ACC112 (cell line): ENCODE measurements around the gene OR6C3.

ENCODE experiments used
- H2AFZ ChIP-seq: fragments of 200-600 bp; sonication (generic); one replicate; pipeline ENCODE4 v1.6.0; 2017; ENCODE audit warnings: antibody characterized with exemption, low read length; ENCODE audit not compliant: unreplicated experiment
- H3K27ac ChIP-seq: fragments of 200-600 bp; sonication (generic); 2 replicates; pipeline ENCODE4 v1.5.1; 2014; ENCODE audit warnings: low read depth, mild to moderate bottlenecking, antibody characterized with exemption, low read length, moderate library complexity
- H3K27me3 ChIP-seq: fragments of 200-600 bp; sonication (generic); 2 replicates; pipeline ENCODE4 v1.6.1; 2014; ENCODE audit warnings: mild to moderate bottlenecking, antibody characterized with exemption, low read length, moderate library complexity, mixed read lengths; ENCODE audit not compliant: insufficient read depth
- H3K36me3 ChIP-seq: fragments of 200-600 bp; sonication (generic); 2 replicates; pipeline ENCODE4 v1.6.1; 2016; ENCODE audit warnings: mild to moderate bottlenecking, antibody characterized with exemption, low read length, moderate library complexity, mixed read lengths; ENCODE audit not compliant: insufficient read depth
- H3K4me1 ChIP-seq: fragments of 200-600 bp; sonication (generic); one replicate; pipeline ENCODE4 v1.6.1; 2016; ENCODE audit warnings: low read length, mixed read lengths; ENCODE audit not compliant: insufficient read depth, unreplicated experiment, control insufficient read depth
- H3K4me3 ChIP-seq: fragments of 200-600 bp; sonication (generic); 2 replicates; pipeline ENCODE4 v1.5.1; 2014; ENCODE audit warnings: mild to moderate bottlenecking, low read depth, low read length
- H3K79me2 ChIP-seq: fragments of 200-600 bp; sonication (generic); one replicate; pipeline ENCODE4 v1.6.0; 2016; ENCODE audit warnings: low read length; ENCODE audit not compliant: control insufficient read depth, unreplicated experiment, insufficient read depth

Gene OR6C3

DNA sequence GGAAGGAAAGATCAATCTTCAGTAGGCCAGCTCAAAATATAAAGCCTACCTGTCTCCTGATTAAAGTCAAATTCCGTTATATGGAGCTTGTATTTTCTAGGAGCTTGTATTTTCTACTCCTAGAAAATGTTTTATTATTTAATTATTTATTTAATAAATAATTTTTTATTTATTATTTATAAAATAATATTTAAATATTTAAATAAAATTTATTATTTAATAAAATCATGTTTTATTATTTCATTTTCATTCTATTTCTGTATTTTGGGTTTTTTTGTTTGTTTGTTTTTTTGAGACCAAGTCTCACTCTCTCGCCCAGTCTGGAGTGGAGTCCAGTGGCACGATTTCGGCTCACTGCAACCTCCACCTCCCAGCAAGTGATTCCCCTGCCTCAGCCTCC is 42.0 kb downstream of the OR6C3 start:
- Histone ChIP-seq H3K4me3 (no peak overlapping the region), H3K4me1 (no peaks in the 10 kb centered on the region), H3K36me3 (no peaks in the 10 kb centered on the region), H3K79me2 (no peaks in the 10 kb centered on the region), H2AFZ (no peak overlapping the region), H3K27ac (no peak overlapping the region), H3K27me3 (no peaks in the 10 kb centered on the region)
